CD1c-positive myeloid dendritic cell (primary cell): ENCODE measurements around the gene GPR78.

Source experiments
- DNase-seq: peaks from one replicate; pipeline ENCODE4 v3.0.0-alpha.2; 2016; ENCODE audit errors: extremely low spot score

The GPR78 gene, protein sequence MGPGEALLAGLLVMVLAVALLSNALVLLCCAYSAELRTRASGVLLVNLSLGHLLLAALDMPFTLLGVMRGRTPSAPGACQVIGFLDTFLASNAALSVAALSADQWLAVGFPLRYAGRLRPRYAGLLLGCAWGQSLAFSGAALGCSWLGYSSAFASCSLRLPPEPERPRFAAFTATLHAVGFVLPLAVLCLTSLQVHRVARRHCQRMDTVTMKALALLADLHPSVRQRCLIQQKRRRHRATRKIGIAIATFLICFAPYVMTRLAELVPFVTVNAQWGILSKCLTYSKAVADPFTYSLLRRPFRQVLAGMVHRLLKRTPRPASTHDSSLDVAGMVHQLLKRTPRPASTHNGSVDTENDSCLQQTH

DNA sequence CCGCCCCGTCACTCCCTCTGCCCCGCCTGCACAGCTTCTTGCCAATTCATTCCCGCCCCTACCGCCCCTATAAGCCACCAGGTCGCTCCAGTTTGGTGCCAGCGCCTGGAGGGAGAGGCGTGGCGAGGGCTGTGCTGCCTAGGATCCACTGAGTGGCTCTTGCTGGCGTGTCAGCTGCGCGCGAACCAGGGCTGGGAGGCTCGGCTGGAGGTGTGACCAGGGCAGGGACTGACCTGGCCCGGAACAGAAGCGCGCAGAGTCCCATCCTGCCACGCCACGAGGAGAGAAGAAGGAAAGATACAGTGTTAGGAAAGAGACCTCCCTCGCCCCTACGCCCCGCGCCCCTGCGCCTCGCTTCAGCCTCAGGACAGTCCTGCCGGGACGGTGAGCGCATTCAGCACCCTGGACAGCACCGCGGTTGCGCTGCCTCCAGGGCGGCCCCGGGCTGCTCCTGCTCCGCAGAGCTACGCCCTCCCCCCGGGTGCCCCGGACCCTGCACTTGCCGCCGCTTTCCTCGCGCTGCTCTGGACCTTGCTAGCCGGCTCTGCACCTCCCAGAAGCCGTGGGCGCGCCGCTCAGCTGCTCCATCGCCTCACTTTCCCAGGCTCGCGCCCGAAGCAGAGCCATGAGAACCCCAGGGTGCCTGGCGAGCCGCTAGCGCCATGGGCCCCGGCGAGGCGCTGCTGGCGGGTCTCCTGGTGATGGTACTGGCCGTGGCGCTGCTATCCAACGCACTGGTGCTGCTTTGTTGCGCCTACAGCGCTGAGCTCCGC, at the start of gene GPR78:
TSS of gene GPR78 (plus strand) at position 72 of the 773 bp plus-strand sequence. CDS start at position 663, 591 bp downstream.
- peak; percentile 31 for DNase-seq

DNA sequence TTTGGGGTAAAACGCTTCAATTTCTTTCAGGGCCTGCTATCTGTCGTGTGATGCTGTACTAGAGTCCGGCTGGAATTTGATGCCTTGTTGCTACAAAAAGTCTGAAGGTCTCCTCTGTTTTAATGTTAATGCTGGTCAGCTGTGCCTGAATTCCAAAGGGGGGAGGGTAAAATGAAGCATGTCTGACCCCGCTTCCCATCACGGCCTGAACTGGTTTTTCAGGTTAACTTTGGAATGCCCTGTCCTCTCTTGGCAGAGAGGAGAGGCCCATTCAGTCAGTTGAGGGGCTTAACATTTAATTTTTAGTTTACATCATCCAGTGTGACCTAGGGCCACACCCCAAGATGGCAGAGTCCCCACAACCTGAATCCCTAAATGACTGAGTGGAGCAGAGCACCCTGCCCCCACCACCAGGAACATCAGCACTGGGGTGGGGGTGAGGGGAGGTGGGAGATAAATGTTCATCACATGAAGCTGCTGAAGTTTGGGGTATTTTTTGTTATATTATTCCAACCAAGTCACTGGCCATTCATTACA, 47.9 kb upstream of the GPR78 start:
- DNase-seq, result no peak

DNA sequence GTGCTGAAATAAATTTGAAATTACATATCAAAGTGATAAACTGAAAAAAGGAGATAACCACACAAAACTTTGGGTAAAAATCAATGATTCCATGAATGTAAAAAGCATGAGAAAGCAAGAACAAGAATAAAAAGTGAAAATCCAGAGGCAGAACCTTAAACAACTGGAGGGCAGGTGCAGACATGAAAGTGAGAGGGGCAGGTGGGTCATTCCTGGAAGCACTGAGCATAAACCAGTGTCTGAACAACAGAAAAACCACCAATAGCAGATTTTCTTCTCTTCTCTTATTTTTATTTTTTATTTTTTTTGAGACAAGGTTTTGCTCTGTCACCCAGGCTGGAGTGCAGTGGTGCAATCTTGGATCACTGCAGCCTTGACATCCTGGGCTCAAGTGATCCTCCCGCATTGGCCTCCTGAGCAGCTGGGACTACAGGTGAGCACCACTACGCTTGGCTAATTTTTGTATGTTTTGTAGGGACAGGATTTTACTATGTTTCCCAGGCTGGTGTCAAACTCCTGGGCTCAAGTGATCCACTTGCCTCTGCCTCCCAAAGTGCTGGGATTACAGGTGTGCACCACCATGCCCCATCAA, 46.8 kb upstream of the GPR78 start:
- no peak for DNase-seq

DNA sequence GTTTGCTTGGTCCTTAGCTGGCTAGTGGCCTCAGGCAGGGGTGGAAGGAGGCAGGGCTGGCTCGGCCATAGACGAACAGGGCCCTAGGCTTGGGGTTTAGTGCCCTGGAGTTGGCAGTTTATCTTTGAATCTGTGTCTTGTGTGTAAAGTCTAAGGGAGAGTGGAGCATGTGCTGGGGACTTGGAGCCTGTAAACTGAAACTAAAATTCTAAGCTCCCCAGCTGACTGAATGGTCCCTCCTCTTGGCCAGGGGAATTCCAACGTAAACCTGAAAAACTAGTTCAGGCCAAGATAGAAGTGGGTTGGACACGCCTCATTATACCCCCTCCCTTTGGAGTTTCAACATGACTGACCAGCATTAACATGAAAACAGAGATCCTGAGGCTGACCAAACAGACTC, 46.1 kb upstream of the GPR78 start:
- DNase-seq, result no peak

DNA sequence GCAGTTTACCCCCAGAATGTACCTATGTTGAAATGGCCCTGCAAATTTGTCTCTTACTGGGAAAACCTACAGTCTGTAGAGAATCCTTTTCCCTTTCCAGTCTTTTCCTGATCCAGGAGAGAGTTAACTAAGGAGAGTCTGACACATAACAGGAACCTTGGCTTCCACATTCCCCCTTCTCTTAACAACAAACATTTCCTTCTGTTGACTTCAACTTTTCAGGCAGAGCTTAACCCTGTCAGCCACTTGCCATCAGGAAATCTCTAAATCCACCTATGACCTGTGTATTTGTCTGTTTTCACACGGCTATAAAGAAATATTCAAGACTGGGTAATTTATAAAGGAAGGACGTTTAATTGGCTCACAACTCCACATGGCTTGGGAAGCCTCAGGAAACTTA, 45.6 kb upstream of the GPR78 start:
- no peak for DNase-seq

DNA sequence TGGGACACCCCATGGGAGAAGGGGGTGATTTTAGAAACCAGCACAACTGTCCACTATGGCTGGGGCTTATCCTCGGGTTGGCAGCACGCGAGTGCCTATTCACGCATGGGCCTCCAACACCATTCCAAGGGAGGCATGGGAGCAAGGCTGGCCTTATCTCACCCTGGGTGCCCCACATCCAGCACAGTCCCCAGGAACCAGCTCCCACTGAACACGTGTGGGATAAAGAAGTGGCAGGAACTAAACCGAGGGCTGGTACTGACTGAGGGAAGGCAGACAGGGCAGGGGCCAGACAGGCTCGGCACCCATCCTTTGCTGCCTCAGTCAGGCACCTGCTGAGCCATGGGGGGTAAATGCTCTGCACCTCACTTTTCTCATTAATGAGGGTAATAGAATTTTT, 43.7 kb upstream of the GPR78 start:
- no peak for DNase-seq

DNA sequence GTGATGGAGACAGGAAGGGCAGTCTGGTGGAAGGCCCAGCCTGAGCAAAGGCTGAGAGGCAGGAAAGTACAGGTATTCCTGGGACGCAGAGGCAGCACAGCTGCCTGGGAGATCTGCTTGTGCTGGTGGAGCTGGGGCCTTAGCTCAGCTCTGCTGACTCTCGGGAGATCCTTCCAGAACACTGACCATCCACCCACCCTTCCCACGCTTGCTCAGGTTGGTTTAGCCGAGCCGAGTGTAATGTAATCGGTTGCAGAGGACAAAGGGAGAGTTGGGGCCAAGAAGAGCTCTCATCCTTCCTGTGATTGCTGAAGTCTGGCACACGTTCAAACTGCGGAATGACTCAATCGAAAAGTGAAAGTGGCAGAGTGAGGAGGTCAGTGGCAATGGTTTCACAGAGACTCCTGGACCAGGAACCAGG, 43.1 kb upstream of the GPR78 start:
- DNase-seq, result no peak

DNA sequence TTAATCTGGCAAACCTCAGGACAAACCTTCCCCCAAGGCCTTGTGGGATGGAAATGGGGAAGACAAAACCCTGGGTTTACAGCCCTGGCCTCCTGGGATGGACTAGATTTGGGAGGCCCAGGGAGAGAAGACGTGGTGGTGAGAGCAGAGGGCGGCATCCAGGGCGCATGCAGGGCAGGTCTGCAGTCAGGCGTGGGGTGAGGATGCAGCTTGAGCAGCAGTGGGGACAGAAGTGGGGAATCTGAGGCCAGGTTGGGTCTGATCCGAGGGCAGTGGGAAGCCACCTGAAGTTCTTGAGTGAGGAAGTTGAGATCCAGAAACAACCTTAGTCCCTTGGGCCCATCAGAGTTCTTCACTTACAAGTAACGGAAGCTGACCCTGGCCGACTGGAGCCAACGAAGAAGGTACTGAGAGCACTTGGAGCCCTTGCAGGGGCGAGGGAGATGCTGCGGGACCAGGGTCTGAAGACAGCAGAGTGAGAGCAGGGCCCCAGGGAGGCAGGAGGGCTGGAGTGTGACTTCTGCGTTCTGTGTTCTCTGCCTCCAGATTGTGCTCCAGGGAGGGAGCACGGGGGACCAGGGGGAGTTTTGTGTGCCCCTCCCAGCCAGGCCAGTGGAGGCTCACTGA, 42.0 kb upstream of the GPR78 start:
- DNase-seq, result no peak

DNA sequence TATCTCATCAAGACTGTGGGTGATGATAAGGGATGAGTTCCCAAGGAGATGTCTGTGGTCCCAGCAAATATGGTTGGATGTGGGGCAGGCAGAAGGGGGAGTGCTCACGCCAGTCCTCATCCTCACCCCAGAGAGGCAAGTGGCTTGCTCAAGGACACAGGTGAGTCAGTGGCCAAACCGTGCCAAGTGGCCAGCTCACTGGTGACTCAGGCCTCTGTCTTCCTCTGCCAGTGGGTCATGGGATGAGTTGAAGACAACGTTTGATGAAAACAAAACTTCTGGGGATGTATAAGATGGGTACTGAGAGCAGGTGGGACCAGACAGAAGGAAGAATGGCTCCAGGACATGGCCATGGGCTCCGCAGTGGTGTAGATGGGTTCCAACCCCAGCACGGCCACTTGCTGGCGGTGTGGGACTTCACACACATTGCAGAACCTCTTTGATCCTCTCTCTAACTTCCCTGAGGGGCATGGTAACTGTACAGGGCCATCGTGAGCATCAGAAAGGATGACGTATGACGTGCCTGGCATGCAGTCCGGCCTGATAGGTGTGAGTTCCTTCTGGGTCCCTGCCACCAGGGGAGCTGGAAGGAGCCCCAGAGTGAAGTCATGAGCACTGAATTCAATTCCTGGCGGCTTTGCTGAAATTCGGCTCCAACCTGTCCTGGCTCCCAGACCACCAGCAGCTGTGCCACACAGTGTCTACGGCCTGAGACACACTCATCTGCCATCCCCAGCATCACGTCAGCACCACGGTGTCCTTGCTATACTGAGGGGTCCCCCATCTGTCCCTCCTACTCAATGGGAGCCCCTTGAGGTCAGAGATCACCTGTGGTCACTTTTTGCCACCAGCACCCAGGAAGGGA, 41.3 kb upstream of the GPR78 start:
- DNase-seq, result no peak

DNA sequence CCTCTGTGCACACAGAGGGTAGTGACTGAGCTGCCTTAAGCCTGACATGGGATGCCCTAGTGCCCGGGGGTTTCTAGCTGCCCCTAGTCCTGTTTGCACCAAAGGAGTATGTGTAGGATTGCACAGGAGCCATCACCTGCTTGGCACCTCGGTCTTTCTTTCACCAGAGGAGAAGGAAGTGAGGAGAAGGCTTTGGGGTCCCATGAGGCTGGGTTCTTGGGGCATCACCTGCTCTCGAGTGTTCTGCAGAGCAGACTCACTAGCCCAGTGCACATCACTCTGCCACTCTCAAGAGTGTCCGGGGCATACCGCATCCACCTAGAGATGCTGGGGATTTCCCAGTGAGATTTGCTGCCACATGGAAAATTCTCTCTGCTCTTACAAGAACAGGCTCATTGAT, 40.5 kb upstream of the GPR78 start:
- no peak for DNase-seq

DNA sequence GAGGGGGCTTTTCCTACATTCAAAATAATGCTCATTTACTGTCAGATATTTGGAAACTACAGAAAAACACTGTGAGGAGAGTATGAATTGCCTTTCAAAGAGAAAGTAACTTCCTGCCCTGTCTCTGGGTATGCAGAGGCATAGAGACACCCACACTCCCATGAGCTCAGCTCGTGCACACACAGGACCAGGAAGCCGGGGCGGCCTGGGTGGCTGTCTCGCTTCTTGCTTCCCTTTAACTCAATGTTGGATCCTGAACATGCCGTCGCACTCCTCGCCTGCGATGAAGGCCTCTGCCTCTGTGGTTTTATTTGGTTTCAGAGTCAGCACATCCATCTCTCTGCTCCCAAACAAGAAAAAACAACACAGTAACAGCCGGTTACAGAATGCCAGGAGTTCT, 40.1 kb upstream of the GPR78 start:
- DNase-seq, result no peak

DNA sequence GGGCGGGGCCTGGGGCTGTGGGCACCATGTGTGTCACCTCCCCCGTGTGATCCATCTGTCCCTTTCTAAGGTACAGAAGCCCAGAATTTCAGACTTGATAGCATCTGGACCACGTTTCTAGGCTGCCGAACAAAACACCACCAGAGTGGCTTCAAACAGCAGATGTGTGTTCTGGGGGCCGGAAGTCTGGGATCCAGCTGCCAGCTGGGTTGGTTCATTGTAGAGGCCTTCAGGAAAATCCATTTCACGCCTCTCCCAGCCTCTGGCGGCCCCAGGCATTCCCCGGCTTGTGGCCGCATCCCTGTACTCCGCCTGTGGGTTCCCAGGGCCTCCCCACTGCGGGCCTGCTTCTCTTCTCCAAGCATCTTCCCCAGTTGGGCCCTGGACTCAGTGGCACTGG, 39.6 kb upstream of the GPR78 start:
- DNase-seq, result no peak

DNA sequence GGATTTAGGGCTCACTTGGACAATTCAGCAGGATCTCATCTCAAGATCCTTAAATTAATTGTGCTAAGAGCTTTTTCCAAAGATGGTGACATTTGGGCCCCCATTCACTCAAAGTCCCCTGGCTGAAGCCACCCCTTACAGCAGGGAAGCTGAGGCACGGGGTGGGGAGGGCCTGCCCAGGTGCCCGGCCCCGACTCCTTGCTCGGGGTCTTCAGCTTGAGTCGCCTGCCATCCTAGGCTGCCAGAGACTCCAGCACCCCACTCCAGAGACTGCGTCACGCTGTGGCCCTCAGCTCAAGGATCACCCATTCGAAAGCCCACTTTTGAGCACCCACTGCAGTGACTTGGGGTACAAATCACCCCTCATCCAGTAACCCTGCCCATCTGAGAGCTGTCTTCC, 39.2 kb upstream of the GPR78 start:
- no peak for DNase-seq

DNA sequence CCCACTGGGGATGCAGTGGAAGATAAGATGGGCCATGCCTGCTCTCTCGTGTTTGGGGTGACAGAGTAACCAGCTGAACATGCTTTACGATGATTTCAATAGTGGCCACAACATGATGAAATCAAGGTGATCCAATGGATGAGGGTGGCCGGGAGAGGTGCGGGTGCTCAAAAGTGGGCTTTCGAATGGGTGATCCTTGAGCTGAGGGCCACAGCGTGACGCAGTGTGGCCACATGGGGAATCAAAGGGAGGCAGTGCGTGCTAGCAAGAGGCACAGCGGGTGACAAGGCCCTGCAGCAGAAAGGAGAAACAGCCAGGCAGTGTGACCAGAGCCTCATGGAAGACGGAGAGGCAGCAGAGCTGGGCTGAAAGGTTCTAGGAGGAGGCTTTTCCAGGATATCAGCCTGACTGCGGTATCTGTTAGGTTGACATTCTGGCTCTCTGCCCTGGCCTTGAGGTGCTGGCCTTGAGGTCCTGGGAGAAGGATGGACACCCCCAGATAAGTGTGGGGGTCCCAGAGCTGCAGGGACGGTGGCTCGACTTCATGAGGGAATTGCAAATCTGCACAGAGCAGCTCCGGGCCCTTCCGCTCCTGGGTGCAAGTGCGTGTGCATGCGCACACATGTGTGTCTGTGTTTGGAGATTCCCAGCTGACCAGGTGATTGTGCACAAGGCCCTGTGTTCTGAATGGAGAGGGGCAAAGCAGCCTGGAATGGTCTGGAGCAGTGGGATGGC, 38.0 kb upstream of the GPR78 start:
- DNase-seq, result no peak

DNA sequence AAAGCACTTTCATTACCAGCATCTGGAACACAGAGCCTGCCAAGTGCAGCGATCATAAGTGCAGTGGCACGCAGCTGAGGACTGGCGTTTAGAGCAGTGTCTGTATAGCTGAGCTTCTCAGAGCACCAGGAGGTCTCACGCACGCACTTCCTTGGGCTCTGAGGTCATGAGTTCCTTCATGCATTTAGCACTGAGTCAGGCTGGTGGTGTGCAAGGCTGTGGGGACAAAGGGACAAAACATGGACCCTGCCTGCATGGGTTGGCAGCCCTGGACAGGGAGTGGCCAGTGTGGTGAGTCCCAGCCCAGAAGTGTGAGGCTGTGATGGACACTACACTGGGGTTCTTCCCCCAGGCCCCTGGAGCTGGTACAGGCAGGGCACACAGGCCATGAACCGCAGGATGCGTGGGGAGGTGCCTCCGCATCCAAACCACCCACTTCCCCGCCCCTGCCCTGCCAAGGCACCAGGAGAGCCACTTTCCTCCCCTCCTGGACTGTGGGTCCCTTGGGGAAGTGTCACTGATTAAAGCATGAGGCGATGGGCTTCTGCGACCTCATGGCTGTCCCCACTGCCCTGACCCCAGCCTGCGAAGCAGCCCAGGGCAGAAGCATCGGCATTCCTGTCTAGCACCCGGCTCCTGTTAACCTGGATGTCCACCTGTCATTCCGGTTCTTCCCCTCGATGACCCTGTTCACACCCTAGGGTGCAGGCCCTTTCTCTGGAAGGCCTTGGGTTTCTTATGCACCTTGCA, 37.2 kb upstream of the GPR78 start:
- DNase-seq, result no peak

DNA sequence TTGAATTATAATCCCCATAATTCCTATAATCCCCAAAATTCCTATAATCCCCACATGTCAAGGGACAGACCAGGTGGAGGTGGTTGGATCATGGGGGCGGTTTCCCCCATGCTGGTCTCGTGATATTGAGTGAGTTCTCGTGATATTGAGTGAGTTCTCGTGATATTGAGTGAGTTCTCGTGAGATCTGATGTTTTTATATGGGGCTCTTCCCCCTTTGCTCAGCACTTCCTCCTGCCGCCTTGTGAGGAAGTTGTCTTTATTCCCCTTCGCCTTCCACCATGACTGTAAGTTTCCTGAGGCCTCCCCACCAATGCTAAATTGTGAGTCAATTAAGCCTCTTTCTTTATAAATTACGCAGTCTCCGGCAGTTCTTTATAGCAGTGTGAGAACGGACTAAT, 36.6 kb upstream of the GPR78 start:
- no peak for DNase-seq

DNA sequence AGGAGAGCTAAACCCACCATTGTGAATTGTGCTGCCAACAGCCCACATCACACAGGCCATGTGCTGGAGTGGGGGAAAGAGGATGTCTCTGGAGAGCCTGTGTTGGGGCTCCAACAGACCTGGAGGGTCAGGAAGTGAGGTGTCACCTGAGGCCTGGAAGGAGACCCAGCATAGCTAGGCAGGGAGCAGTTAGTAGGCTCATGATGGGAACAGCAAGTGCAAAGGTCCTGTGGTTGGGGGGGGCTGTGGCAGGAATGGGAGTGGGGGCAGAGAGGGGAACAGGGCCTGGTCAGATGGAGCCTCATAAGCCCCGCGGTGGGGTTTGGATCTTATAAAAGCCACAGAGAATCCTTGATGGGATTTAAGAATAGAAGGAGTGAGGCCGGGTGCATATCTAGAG, 35.9 kb upstream of the GPR78 start:
- no peak for DNase-seq

DNA sequence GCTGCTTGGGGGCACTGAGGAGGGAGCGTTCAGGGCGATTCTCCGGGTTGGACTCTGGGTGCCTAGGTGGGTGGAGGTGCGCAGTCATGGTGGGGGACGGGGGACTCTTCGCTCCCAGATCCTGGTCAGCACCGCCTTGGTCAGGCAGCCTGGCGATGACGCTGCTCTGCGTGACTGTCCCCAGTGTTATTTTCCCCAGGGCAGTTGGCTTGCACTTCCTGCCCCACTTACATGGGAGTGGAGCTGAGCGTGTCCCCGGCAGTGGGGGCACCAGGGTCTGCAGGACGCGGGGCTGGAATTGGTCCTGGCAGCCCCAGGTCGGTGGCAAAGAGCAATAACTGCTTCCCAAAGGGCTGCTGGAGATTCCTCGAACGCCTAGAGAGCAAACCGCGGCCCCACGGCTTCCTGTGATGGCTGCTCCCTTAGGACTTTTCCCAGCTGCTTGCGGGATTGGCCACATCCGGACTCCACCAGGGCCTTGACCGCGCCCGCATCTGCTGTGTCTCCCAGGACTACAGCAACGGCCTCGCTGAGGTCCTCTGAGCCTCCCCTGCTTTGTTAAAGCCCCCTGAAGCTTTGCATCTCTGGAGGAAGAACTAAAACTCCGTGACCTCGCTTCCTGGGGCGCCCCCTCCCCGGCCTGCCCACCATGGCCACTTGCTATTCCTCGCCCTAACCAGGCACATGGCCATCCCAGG, 35.3 kb upstream of the GPR78 start:
- DNase-seq, result no peak

DNA sequence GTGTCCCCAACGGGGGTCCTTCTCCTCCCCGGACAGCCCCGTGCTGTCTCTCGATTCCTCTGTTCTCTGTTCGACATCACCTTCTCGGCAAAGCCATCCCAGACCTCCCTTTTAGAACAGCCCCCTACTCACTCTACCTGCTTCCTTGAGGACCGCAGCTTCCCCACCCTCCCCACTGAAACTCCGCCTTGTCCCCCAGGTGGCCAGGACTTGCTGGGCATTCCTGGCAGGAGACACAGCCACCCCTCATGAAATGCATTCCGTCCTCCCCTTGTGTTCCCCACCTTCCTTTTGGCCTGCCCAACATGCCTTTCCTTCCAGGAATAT, 34.8 kb upstream of the GPR78 start:
- DNase-seq, result no peak
